Activated CD4-positive, alpha-beta T cell treated with anti-CD3 and anti-CD28 coated beads, Interleukin-2, Interleukin-6, amounts not matched to agents 100 ng/mL and 50 ng/mL, durations not matched to agents 16 hours and 8 hours (primary cell): ENCODE data around the gene LDLRAD4.
"Not testable (repeated sequence)": the region's sequence is repeated elsewhere in the genome, so short reads cannot be mapped to it uniquely, and the experiment has no call there.

Source experiments
- DNase-seq: peaks from one replicate; pipeline ENCODE4 v3.0.0-alpha.2; 2020

Gene LDLRAD4

GRCh38 chr18:13455471-13455870 lies 236.9 kb downstream of the LDLRAD4 start:
- DNase-seq, result peak; percentile 22

GRCh38 chr18:13455960-13456481 lies 237.5 kb downstream of the LDLRAD4 start:
- peak; percentile 83 for DNase-seq

- DNase-seq, result no peak
These were observed 238.2 kb downstream of the LDLRAD4 start for GRCh38 chr18:13456736-13457271.

GRCh38 chr18:13457327-13457726 lies 238.8 kb downstream of the LDLRAD4 start:
- no peak for DNase-seq

GRCh38 chr18:13460946-13461345 lies 242.4 kb downstream of the LDLRAD4 start:
- no peak for DNase-seq

GRCh38 chr18:13461469-13461868 lies 242.9 kb downstream of the LDLRAD4 start:
- no peak for DNase-seq

- DNase-seq, result no peak
These were observed 243.4 kb downstream of the LDLRAD4 start for GRCh38 chr18:13461936-13462335.

GRCh38 chr18:13462686-13463085 lies 244.1 kb downstream of the LDLRAD4 start:
- no peak for DNase-seq

- peak; percentile 27 for DNase-seq
These were observed 245.1 kb downstream of the LDLRAD4 start for GRCh38 chr18:13463526-13464210.

- DNase-seq, result peak; percentile 87
These were observed 246.0 kb downstream of the LDLRAD4 start for GRCh38 chr18:13464432-13465123.

GRCh38 chr18:13465124-13465446 lies 246.5 kb downstream of the LDLRAD4 start:
- DNase-seq, result peak; percentile 17

- peak; percentile 14 for DNase-seq
These were observed 246.9 kb downstream of the LDLRAD4 start for GRCh38 chr18:13465476-13465875.

- no peak for DNase-seq
These were observed 252.1 kb downstream of the LDLRAD4 start for GRCh38 chr18:13470516-13471197.

GRCh38 chr18:13471198-13471845 lies 252.8 kb downstream of the LDLRAD4 start:
- no peak for DNase-seq

- no peak for DNase-seq
These were observed 253.5 kb downstream of the LDLRAD4 start for GRCh38 chr18:13471971-13472628.

- DNase-seq, result no peak
These were observed 255.2 kb downstream of the LDLRAD4 start for GRCh38 chr18:13473751-13474150.

- no peak for DNase-seq
These were observed 255.8 kb downstream of the LDLRAD4 start for GRCh38 chr18:13474336-13474735.

- DNase-seq, result no peak
These were observed 256.5 kb downstream of the LDLRAD4 start for GRCh38 chr18:13474907-13475545.

GRCh38 chr18:13476312-13476711 lies 257.8 kb downstream of the LDLRAD4 start:
- not testable (repeated sequence) for DNase-seq

GRCh38 chr18:13477147-13477683 lies 258.7 kb downstream of the LDLRAD4 start:
- no peak for DNase-seq

- no peak for DNase-seq
These were observed 262.2 kb downstream of the LDLRAD4 start for GRCh38 chr18:13480571-13481255.
